Suprapubic skin (tissue), 4 donors: ENCODE data around the gene NT5DC3.

ENCODE experiments used
- CTCF ChIP-seq, 2 donors: fragments of 200-600 bp in 1 of 2; fragments of 450-650 bp in 1 of 2; sonication (generic) in 1 of 2; IDR thresholded peaks; one replicate each; pipeline ENCODE4 v1.5.1; 2016 to 2019; ENCODE audit warnings: antibody characterized with exemption in 2 of 2, mild to moderate bottlenecking in 1 of 2, moderate library complexity in 1 of 2
- EP300 ChIP-seq: sonication (generic); formaldehyde crosslinking; IDR thresholded peaks from one replicate; pipeline ENCODE4 v1.6.1; 2017; ENCODE audit warnings: antibody characterized with exemption
- POLR2A ChIP-seq, 2 donors: fragments of 450-650 bp; IDR thresholded peaks; one replicate each; pipeline ENCODE4 v1.6.1; 2017; ENCODE audit warnings: antibody characterized with exemption in 2 of 2, mild to moderate bottlenecking in 2 of 2, moderate library complexity in 2 of 2
- POLR2AphosphoS5 ChIP-seq, 3 donors: sonication (generic); formaldehyde crosslinking; IDR thresholded peaks; one replicate each; pipeline ENCODE4 v1.6.1; 2017; ENCODE audit warnings: antibody characterized with exemption in 3 of 3

- TF ChIP-seq CTCF (IDR thresholded peaks at IDR 0.05): no peak
- TF ChIP-seq POLR2A (IDR thresholded peaks at IDR 0.05): no peak
- TF ChIP-seq POLR2AphosphoS5 (IDR thresholded peaks at IDR 0.05): no peak
- no peak for TF ChIP-seq EP300
Measured at GRCh38 chr12:103879878-103880277, 38.8 kb upstream of the NT5DC3 start.
